ENCODE data around the gene WNT3A.

Gene WNT3A

DNA sequence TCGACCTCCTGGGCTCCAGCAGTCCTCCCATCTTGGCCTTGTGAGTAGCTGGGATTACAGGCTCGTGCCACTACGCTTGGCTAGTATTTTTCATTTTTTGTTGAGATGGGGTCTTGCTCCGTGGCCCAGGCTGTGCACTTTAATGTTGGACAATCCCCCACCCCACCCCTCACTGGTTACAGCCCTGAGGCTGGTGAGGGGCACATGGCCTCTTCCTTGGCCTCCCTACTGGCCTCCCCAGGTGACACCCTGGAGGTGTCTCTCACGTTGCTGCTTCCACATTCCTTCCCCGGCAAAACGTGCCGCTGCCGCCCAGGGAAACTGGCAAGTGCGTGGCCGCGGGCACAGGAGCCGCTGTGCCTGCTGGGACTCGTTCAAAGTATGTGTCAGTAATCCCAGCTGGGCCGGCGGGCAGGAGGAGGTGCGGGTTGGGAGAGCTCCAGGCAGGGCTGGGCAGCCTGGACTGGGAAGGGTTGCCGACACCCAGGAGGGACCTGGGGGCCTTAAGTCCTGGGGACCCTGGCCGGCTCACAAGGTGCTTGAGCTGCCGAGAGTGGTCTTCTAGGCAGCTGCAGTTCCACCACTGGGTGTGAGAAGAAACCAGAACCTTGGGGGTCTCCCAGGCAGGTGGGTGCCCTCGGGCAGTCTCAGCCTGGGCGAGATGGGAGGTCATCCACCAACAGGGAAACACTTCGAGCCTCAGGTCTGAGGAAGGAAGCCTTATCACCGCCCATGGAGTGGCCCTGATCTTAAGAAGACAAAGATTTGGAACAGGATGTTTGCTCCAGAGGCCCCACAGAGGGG, 6.5 kb downstream of the WNT3A start:
- CTCF ChIA-PET = interaction anchor here (0.5 to 3.8 kb wide), 3 partner anchors 10 to 223 kb away, joined by 4 to 14 read pairs (median 4); no protein-coding TSS in a partner anchor
- no peaks in the 10 kb centered on the region for H3K9me3 ChIP-seq (ENCODE audit: control insufficient read depth, insufficient read depth, low read depth, low read length)
- no peak overlapping the region for H3K4me3 ChIP-seq (ENCODE audit: low read depth, low read length)
- TF ChIP-seq ZIC2 (tag by site-specific recombination; IDR thresholded peaks at IDR 0.05) (no peak), ZNF112 (tag by site-specific recombination; IDR thresholded peaks at IDR 0.05) (no peak), RBAK (tag by site-specific recombination; IDR thresholded peaks at IDR 0.05) (no peak), SP3 (tag by site-specific recombination; IDR thresholded peaks at IDR 0.05) (no peak), SCRT1 (tag by site-specific recombination; IDR thresholded peaks at IDR 0.05; ENCODE audit: borderline replicate concordance) (no peak), ZNF843 (tag by site-specific recombination; IDR thresholded peaks at IDR 0.05) (no peak), ZNF561 (tag by site-specific recombination; IDR thresholded peaks at IDR 0.05; ENCODE audit: borderline replicate concordance) (no peak), ZSCAN30 (tag by site-specific recombination; IDR thresholded peaks at IDR 0.05) (no peak), ZNF529 (tag by site-specific recombination; IDR thresholded peaks at IDR 0.05; ENCODE audit: insufficient replicate concordance) (no peak), ZBTB8A (tag by site-specific recombination; IDR thresholded peaks at IDR 0.05) (no peak), ZNF221 (tag by site-specific recombination; IDR thresholded peaks at IDR 0.05; ENCODE audit: borderline replicate concordance) (no peak), ZFP69B (tag by site-specific recombination; IDR thresholded peaks at IDR 0.05) (no peak), EGR2 (tag by site-specific recombination; IDR thresholded peaks at IDR 0.05; ENCODE audit: low read depth) (no peak), ZFP41 (tag by site-specific recombination; IDR thresholded peaks at IDR 0.05; ENCODE audit: borderline replicate concordance) (no peak), KLF10 (tag by site-specific recombination; IDR thresholded peaks at IDR 0.05) (no peak), IKZF3 (tag by site-specific recombination; IDR thresholded peaks at IDR 0.05) (no peak), ZNF24 (tag by site-specific recombination; IDR thresholded peaks at IDR 0.05) (no peak)
- TF ChIP-seq, protein P1, sequence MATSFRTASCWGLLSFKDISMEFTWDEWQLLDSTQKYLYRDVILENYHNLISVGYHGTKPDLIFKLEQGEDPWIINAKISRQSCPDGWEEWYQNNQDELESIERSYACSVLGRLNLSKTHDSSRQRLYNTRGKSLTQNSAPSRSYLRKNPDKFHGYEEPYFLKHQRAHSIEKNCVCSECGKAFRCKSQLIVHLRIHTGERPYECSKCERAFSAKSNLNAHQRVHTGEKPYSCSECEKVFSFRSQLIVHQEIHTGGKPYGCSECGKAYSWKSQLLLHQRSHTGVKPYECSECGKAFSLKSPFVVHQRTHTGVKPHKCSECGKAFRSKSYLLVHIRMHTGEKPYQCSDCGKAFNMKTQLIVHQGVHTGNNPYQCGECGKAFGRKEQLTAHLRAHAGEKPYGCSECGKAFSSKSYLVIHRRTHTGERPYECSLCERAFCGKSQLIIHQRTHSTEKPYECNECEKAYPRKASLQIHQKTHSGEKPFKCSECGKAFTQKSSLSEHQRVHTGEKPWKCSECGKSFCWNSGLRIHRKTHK (tag by site-specific recombination; IDR thresholded peaks at IDR 0.05) = no peak
- TF ChIP-seq, protein P2, sequence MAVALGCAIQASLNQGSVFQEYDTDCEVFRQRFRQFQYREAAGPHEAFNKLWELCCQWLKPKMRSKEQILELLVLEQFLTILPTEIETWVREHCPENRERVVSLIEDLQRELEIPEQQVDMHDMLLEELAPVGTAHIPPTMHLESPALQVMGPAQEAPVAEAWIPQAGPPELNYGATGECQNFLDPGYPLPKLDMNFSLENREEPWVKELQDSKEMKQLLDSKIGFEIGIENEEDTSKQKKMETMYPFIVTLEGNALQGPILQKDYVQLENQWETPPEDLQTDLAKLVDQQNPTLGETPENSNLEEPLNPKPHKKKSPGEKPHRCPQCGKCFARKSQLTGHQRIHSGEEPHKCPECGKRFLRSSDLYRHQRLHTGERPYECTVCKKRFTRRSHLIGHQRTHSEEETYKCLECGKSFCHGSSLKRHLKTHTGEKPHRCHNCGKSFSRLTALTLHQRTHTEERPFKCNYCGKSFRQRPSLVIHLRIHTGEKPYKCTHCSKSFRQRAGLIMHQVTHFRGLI (tag by site-specific recombination; IDR thresholded peaks at IDR 0.05) = no peak
- TF ChIP-seq, protein P3, sequence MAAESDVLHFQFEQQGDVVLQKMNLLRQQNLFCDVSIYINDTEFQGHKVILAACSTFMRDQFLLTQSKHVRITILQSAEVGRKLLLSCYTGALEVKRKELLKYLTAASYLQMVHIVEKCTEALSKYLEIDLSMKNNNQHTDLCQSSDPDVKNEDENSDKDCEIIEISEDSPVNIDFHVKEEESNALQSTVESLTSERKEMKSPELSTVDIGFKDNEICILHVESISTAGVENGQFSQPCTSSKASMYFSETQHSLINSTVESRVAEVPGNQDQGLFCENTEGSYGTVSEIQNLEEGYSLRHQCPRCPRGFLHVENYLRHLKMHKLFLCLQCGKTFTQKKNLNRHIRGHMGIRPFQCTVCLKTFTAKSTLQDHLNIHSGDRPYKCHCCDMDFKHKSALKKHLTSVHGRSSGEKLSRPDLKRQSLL (tag by site-specific recombination; IDR thresholded peaks at IDR 0.05) = no peak
- H3K36me3 ChIP-seq (ENCODE audit: control insufficient read depth in 2 of 2, insufficient read depth in 1 of 2, low read length in 2 of 2) = no peaks in the 10 kb centered on the region
- POLR2A ChIA-PET = no interaction called here
- no peak overlapping the region for H3K27ac ChIP-seq (ENCODE audit: extremely low read depth, low read depth, low read length)
- H3K4me1 ChIP-seq (ENCODE audit: control insufficient read depth, insufficient read depth, low read length) = no peaks in the 10 kb centered on the region
